Mammary epithelial cell (primary cell): ENCODE measurements around the gene SNX33.

Source experiments
- EZH2 ChIP-seq: IDR thresholded peaks from 2 replicates; pipeline ENCODE4 v1.6.1; 2012; ENCODE audit warnings: low read length, inconsistent platforms, borderline replicate concordance
- TF ChIP-seq, protein P1 (sequence below), 2 donors: IDR thresholded peaks in 1 of 2; conservative IDR thresholded peaks in 1 of 2; 2 replicates each; pipeline ENCODE4 v1.5.1; 2011 to 2012; ENCODE audit warnings: inconsistent platforms in 2 of 2, low read length in 2 of 2, mild to moderate bottlenecking in 2 of 2, control low read depth in 1 of 2, low read depth in 1 of 2; ENCODE audit not compliant: insufficient read depth in 1 of 2; ENCODE audit errors: extremely low read depth in 1 of 2

DNA sequence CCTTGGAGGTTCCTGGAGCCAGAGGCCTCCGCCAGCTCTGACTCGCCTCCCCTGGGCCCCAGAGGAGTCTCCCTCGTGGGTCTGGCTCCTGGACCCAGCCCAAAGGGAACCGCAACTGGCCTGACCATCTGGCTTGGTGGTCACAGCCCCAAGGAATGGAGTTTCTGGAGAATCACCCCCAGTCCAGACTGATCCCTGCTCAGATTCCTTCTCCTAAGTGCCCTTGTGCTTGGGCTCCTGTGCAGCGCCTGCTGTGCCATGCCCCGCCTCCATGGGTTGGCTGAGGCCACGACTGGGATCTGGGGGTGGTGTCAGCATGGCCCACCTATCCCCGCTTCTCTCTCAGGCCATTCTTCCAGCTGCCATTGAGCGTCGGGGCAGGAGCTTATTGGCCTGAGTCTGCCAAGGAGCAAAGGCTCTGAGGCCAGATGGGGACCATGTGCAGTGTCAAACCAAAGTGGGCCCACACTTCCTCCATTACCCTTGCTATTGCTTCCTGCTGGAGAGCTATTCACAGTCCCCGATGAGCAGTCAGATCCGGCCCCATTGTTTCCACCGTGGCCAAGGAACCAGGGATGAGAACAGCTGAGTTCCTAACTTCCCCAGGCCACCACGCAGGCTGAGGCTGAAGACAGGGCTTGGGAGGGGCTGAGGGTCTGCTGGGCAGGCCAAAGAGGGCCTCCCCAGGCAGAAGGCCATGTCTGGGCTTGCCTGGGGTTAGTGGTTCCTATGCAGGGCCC is 46.0 kb downstream of the SNX33 start:
- TF ChIP-seq, protein P1, sequence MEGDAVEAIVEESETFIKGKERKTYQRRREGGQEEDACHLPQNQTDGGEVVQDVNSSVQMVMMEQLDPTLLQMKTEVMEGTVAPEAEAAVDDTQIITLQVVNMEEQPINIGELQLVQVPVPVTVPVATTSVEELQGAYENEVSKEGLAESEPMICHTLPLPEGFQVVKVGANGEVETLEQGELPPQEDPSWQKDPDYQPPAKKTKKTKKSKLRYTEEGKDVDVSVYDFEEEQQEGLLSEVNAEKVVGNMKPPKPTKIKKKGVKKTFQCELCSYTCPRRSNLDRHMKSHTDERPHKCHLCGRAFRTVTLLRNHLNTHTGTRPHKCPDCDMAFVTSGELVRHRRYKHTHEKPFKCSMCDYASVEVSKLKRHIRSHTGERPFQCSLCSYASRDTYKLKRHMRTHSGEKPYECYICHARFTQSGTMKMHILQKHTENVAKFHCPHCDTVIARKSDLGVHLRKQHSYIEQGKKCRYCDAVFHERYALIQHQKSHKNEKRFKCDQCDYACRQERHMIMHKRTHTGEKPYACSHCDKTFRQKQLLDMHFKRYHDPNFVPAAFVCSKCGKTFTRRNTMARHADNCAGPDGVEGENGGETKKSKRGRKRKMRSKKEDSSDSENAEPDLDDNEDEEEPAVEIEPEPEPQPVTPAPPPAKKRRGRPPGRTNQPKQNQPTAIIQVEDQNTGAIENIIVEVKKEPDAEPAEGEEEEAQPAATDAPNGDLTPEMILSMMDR (conservative IDR thresholded peaks at IDR 0.05 in 1 of 2, IDR thresholded peaks at IDR 0.05 in 1 of 2; ENCODE audit: extremely low read depth in 1 of 2, insufficient read depth in 1 of 2, low read depth in 1 of 2, low read length in 2 of 2), result no peak
- no peak for TF ChIP-seq EZH2
